ENCODE results near the gene CDV3.

Gene CDV3

DNA sequence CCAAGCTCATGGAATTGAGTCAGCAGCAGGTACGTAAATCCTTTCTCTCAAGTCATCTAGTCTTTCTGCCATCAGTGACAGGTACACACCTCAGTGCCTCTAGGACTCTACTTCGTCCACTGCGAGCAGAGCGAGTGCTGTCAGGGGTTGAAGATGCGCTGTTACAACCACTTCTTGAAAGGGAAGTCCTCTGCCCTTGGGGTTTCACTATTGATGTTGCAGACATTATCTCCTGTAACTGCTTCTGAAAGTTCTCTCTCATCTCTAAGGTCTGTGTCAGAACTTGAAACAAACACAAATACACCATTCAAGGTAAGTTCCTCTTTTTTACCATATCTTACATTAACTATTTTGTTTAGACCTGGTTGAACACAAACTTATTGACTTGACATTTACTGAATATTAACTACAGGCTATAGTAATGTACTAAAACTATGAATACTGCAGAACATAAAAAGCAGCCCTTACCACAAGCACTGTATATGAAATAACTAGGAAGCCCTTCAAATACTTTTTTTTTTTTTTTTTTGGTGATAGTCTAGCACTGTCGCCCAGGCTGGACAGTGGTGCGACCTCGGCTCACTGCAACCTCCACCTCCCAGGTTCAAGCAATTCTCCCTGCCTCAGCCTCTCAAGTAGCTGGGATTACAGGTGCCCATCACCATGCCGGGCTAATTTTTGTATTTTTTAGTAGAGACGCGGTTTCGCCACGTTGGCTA lies 46.7 kb downstream of the CDV3 start:
- TF ChIP-seq, protein P1, sequence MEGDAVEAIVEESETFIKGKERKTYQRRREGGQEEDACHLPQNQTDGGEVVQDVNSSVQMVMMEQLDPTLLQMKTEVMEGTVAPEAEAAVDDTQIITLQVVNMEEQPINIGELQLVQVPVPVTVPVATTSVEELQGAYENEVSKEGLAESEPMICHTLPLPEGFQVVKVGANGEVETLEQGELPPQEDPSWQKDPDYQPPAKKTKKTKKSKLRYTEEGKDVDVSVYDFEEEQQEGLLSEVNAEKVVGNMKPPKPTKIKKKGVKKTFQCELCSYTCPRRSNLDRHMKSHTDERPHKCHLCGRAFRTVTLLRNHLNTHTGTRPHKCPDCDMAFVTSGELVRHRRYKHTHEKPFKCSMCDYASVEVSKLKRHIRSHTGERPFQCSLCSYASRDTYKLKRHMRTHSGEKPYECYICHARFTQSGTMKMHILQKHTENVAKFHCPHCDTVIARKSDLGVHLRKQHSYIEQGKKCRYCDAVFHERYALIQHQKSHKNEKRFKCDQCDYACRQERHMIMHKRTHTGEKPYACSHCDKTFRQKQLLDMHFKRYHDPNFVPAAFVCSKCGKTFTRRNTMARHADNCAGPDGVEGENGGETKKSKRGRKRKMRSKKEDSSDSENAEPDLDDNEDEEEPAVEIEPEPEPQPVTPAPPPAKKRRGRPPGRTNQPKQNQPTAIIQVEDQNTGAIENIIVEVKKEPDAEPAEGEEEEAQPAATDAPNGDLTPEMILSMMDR (IDR thresholded peaks at IDR 0.05; ENCODE audit: low read depth, low read length, missing control alignments), result no peak
- no peak for DNase-seq (ENCODE audit: extremely low read depth, low read depth)
- H3K4me3 ChIP-seq (replicated peaks; ENCODE audit: low read depth, low read length), result no peak overlapping the region

DNA sequence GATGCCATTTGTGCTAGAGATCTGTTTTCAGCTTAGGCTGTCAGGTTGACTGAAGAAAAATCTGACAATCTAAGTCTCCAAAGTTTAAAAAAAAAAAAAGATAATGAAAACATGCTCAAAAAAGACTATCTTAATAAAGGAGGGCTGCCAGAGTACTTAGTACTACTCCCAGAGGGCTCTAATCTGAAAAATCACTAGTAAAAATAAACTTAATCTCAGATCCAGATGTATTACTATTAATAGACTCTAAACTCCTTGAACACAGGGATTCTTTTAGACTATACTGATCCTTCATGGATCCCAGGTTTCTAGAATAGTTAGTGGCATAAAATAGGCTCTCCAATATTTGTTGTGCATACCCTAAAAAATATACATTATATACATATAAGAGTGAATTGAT lies 54.3 kb downstream of the CDV3 start:
- DNase-seq (ENCODE audit: extremely low read depth, low read depth), result no peak
- TF ChIP-seq, protein P1 (IDR thresholded peaks at IDR 0.05; ENCODE audit: low read depth, low read length, missing control alignments), result no peak
- H3K4me3 ChIP-seq (replicated peaks; ENCODE audit: low read depth, low read length), result no peak overlapping the region

DNA sequence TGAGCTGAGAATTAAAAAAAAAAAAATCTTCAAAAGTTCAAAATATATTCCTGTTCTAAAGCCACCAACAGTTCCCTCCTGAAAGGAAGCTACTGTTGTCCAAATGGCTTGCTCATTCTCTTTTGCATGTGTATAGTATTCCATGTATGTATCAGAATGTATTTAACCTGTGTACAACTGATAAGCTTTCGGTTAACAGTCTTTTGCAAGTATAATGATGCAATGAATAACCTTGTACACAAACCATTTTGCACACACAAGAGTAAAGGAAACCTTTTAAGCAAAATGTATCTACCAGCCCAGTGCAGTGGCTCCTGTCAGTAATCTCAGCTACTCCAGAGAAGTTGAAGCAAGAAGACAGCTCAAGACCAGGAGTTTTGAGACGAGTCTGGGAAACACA lies 55.7 kb downstream of the CDV3 start:
- TF ChIP-seq, protein P1 (IDR thresholded peaks at IDR 0.05; ENCODE audit: low read depth, low read length, missing control alignments), result no peak
- DNase-seq (ENCODE audit: extremely low read depth, low read depth), result no peak
- no peak overlapping the region for H3K4me3 ChIP-seq (replicated peaks; ENCODE audit: low read depth, low read length)

DNA sequence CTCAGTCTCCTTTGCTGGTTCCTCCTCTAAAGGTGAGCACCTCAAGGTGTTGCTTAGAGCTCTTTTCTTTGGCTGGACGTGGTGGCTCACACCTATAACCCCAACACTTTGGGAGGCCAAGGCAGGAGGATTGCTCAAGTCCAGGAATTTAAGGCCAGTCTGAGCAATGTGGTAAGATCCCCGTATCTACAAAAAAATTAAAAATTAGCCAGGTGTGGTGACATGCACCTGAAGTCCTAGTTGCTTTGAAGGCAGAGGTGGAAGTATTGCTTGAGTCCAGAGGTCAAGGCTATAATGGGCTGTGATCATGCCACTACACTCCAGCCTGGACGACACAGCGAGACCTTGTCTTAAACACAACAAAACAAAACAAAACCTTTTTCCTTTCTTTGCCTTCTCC lies 60.0 kb downstream of the CDV3 start:
- no peak for DNase-seq (ENCODE audit: extremely low read depth, low read depth)
- H3K4me3 ChIP-seq (replicated peaks; ENCODE audit: low read depth, low read length), result no peak overlapping the region
- TF ChIP-seq, protein P1 (IDR thresholded peaks at IDR 0.05; ENCODE audit: low read depth, low read length, missing control alignments), result no peak

Measured in HFF-Myc (cell line).